ENCODE measurements around the gene WNT11. TPM values are rescaled to one million over a fixed set of nuclear protein-coding genes. Genes with fewer than 3 reads are reported as not detected.

Gene WNT11
- total RNA-seq (2014; rRNA removed; shearing (Covaris generic)), result 26.8 and 27.5 TPM in 2 replicates

GRCh38 chr11:76206327-76207081, at the start of gene WNT11:
WNT11 (minus strand) TSS chr11:76206502; CDS start chr11:76206407, 95 bp downstream.
- Histone ChIP-seq H3K27me3 (no peaks in the 10 kb centered on the region), H3K4me3 (no peak within 1 kb of the TSS), H3K27ac (no peak within 1 kb of the TSS), H3K9me3 (replicated peaks) (no peaks in the 10 kb centered on the region), H3K36me3 (no peaks in the 10 kb centered on the region), H3K4me1 (no peaks in the 10 kb centered on the region)
- no peak for DNase-seq

- Histone ChIP-seq H3K36me3 (no peaks in the 10 kb centered on the region), H3K27me3 (no peaks in the 10 kb centered on the region), H3K9me3 (replicated peaks) (no peaks in the 10 kb centered on the region), H3K4me1 (peaks cover 28% of the 10 kb centered on the region), H3K27ac (peak overlapping the region; percentile 70), H3K4me3 (no peak overlapping the region)
- DNase-seq, result peak; percentile 76 to 88
Observed at GRCh38 chr11:76253416-76253815, 47.1 kb upstream of the WNT11 start.

GRCh38 chr11:76252631-76253070, 46.3 kb upstream of the WNT11 start:
- no peaks in the 10 kb centered on the region for H3K27me3 ChIP-seq
- H3K36me3 ChIP-seq, result no peaks in the 10 kb centered on the region
- peak overlapping the region; percentile 70 for H3K27ac ChIP-seq
- H3K4me3 ChIP-seq, result no peak overlapping the region
- peaks cover 28% of the 10 kb centered on the region for H3K4me1 ChIP-seq
- DNase-seq, result peak; percentile 64 to 75
- H3K9me3 ChIP-seq (replicated peaks), result no peaks in the 10 kb centered on the region

- H3K27ac ChIP-seq, result peak overlapping the region; percentile 70; the same call in 1 of the 2 replicates
- no peaks in the 10 kb centered on the region for H3K27me3 ChIP-seq
- peaks cover 21% of the 10 kb centered on the region for H3K4me1 ChIP-seq
- DNase-seq, result no peak
- H3K4me3 ChIP-seq, result no peak overlapping the region
- H3K36me3 ChIP-seq, result no peaks in the 10 kb centered on the region
- no peaks in the 10 kb centered on the region for H3K9me3 ChIP-seq (replicated peaks)
Observed at GRCh38 chr11:76251576-76251975, 45.3 kb upstream of the WNT11 start.

- Histone ChIP-seq H3K36me3 (no peaks in the 10 kb centered on the region), H3K4me1 (peaks cover 18% of the 10 kb centered on the region), H3K27me3 (no peaks in the 10 kb centered on the region)
Observed at GRCh38 chr11:76251226-76251575, 44.9 kb upstream of the WNT11 start.

GRCh38 chr11:76250520-76251225, 44.4 kb upstream of the WNT11 start:
- Histone ChIP-seq H3K27me3 (no peaks in the 10 kb centered on the region), H3K4me3 (no peak overlapping the region), H3K27ac (no peak overlapping the region), H3K36me3 (no peaks in the 10 kb centered on the region), H3K4me1 (peaks cover 18% of the 10 kb centered on the region), H3K9me3 (replicated peaks) (no peaks in the 10 kb centered on the region)
- no peak for DNase-seq

More at GRCh38 chr11:76251226-76251575, 44.9 kb upstream of the WNT11 start:
- Histone ChIP-seq H3K4me3 (no peak overlapping the region), H3K9me3 (replicated peaks) (no peaks in the 10 kb centered on the region), H3K27ac (no peak overlapping the region)
- no peak for DNase-seq

GRCh38 chr11:76249195-76249741, 43.0 kb upstream of the WNT11 start:
- Histone ChIP-seq H3K4me3 (no peak overlapping the region), H3K4me1 (peaks cover 27% of the 10 kb centered on the region), H3K27ac (no peak overlapping the region), H3K9me3 (replicated peaks) (no peaks in the 10 kb centered on the region), H3K27me3 (no peaks in the 10 kb centered on the region), H3K36me3 (no peaks in the 10 kb centered on the region)
- DNase-seq, result no peak

- Histone ChIP-seq H3K9me3 (replicated peaks) (no peaks in the 10 kb centered on the region), H3K27ac (no peak overlapping the region), H3K4me3 (no peak overlapping the region), H3K4me1 (peaks cover 19% of the 10 kb centered on the region), H3K27me3 (no peaks in the 10 kb centered on the region), H3K36me3 (no peaks in the 10 kb centered on the region)
- DNase-seq, result no peak
Observed at GRCh38 chr11:76248210-76248609, 41.9 kb upstream of the WNT11 start.

- Histone ChIP-seq H3K27ac (no peak overlapping the region), H3K36me3 (no peaks in the 10 kb centered on the region), H3K27me3 (no peaks in the 10 kb centered on the region), H3K4me1 (peaks cover 17% of the 10 kb centered on the region), H3K9me3 (replicated peaks) (no peaks in the 10 kb centered on the region), H3K4me3 (no peak overlapping the region)
- DNase-seq, result no peak
Observed at GRCh38 chr11:76247091-76247490, 40.8 kb upstream of the WNT11 start.

GRCh38 chr11:76246271-76246933, 40.1 kb upstream of the WNT11 start:
- Histone ChIP-seq H3K27me3 (no peaks in the 10 kb centered on the region), H3K9me3 (replicated peaks) (no peaks in the 10 kb centered on the region)

GRCh38 chr11:76245720-76246119, 39.4 kb upstream of the WNT11 start:
- H3K27ac ChIP-seq, result no peak overlapping the region
- no peaks in the 10 kb centered on the region for H3K9me3 ChIP-seq (replicated peaks)
- no peak overlapping the region for H3K4me3 ChIP-seq
- H3K4me1 ChIP-seq, result peaks cover 17% of the 10 kb centered on the region
- H3K36me3 ChIP-seq, result no peaks in the 10 kb centered on the region
- no peak for DNase-seq
- no peaks in the 10 kb centered on the region for H3K27me3 ChIP-seq

More at GRCh38 chr11:76246271-76246933, 40.1 kb upstream of the WNT11 start:
- no peak for DNase-seq
- Histone ChIP-seq H3K4me1 (peaks cover 17% of the 10 kb centered on the region), H3K36me3 (no peaks in the 10 kb centered on the region), H3K27ac (no peak overlapping the region), H3K4me3 (no peak overlapping the region)

GRCh38 chr11:76244316-76244851, 38.1 kb upstream of the WNT11 start:
- H3K27me3 ChIP-seq, result no peaks in the 10 kb centered on the region
- DNase-seq, result peak in 1 of 2 experiments; percentile 50
- H3K9me3 ChIP-seq (replicated peaks), result no peaks in the 10 kb centered on the region
- H3K36me3 ChIP-seq, result no peaks in the 10 kb centered on the region
- H3K4me1 ChIP-seq, result peaks cover 17% of the 10 kb centered on the region
- H3K4me3 ChIP-seq, result no peak overlapping the region
- no peak overlapping the region for H3K27ac ChIP-seq

- H3K27me3 ChIP-seq, result no peaks in the 10 kb centered on the region
Observed at GRCh38 chr11:76243957-76244285, 37.6 kb upstream of the WNT11 start.

GRCh38 chr11:76243193-76243956, 37.1 kb upstream of the WNT11 start:
- peaks cover 21% of the 10 kb centered on the region for H3K4me1 ChIP-seq
- no peak for DNase-seq
- no peaks in the 10 kb centered on the region for H3K27me3 ChIP-seq
- H3K27ac ChIP-seq, result no peak overlapping the region
- H3K4me3 ChIP-seq, result no peak overlapping the region
- H3K9me3 ChIP-seq (replicated peaks), result no peaks in the 10 kb centered on the region
- H3K36me3 ChIP-seq, result no peaks in the 10 kb centered on the region

More at GRCh38 chr11:76243957-76244285, 37.6 kb upstream of the WNT11 start:
- Histone ChIP-seq H3K9me3 (replicated peaks) (no peaks in the 10 kb centered on the region), H3K36me3 (no peaks in the 10 kb centered on the region), H3K4me3 (no peak overlapping the region), H3K4me1 (peaks cover 17% of the 10 kb centered on the region), H3K27ac (no peak overlapping the region)
- DNase-seq, result no peak

All from SJCRH30 (cell line).